Skin epidermis (tissue), 12 donors: Measurements from ENCODE around the gene NAT8L.

ENCODE experiments used
- H3K27ac ChIP-seq, 21 experiments: fragments of 200-600 bp; sonication (generic) in 11 of 21; one replicate each; pipeline ENCODE4 v1.5.0; 2020; ENCODE audit warnings: mild to moderate bottlenecking in 3 of 21, inconsistent platforms in 2 of 21, moderate library complexity in 2 of 21
- H3K4me3 ChIP-seq, 7 experiments: fragments of 200-600 bp; sonication (generic) in 2 of 7; one replicate each; pipeline ENCODE4 v1.5.0; 2020; ENCODE audit warnings: inconsistent platforms in 2 of 7, mild to moderate bottlenecking in 2 of 7, moderate library complexity in 1 of 7

The NAT8L gene

DNA sequence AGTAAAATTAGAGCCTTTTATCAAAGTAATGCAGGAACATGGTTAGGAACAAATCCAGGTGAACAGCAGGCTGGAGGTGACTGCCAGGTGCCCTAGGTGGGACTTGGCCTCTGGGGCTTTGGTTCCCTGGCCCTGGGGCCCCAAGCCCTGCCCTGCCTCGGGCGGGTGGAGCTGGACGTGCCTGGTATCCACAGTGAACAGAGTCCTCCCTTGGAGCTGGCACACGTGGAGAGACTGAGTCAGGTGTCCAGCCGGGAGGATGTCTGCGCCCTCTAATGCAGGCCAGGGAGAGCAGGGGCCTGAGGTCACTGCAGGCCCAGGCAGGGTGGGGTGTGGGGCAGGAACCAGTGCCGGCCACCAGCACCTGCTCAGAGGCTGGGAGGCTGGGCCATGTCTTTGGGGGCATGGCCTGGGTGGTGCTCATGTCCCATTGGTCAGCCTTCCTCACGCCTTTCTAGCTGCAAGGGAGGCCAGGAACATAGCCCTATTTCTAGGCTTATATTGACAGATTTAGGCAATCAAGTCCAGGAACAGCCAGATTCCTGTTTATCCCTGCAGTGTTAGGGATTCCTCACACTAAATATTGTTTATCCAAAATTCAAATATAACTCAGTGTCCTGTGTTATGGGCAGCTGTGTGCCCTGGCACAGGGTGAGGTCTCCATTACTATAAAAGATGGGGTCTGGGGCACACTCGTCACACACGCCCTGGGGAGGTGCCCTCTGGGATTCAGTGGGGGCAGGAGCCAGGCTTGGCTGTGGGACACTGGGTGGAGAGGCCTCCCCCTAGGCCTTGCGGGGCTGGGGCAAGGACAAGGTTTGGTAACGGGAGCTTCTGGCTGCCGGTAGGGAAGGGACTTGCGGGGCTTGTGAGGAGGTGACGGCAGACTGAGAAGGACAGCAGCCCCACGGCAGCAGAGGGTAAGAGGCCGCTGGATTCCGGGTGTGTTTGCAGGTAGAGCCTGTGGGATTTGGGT is 14.3 kb upstream of the NAT8L start:
- Histone ChIP-seq H3K4me3 (no peak overlapping the region), H3K27ac (no peak overlapping the region)

DNA sequence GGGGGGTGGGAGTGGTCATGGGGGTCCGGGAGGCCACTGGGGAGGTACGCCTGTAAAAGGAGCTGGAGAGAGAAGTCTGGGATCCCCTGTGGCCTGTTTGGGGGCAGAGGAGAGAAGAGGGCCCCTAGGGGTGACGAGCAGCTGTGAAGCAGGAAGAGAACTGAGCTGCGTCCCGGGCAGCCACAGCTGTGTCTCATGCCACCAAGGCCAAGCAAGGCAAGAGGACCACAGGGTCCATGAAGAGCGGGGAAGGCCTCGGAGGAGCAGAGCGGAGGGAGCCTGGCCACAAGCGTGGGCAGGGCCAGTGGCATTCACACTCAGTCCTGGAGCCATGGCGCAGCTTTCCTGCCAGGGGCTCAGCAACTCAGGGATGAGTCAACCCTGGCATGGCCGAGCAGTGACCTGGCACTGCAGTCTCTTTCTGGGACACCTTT is 13.6 kb upstream of the NAT8L start:
- H3K4me3 ChIP-seq = no peak overlapping the region
- H3K27ac ChIP-seq = no peak overlapping the region

DNA sequence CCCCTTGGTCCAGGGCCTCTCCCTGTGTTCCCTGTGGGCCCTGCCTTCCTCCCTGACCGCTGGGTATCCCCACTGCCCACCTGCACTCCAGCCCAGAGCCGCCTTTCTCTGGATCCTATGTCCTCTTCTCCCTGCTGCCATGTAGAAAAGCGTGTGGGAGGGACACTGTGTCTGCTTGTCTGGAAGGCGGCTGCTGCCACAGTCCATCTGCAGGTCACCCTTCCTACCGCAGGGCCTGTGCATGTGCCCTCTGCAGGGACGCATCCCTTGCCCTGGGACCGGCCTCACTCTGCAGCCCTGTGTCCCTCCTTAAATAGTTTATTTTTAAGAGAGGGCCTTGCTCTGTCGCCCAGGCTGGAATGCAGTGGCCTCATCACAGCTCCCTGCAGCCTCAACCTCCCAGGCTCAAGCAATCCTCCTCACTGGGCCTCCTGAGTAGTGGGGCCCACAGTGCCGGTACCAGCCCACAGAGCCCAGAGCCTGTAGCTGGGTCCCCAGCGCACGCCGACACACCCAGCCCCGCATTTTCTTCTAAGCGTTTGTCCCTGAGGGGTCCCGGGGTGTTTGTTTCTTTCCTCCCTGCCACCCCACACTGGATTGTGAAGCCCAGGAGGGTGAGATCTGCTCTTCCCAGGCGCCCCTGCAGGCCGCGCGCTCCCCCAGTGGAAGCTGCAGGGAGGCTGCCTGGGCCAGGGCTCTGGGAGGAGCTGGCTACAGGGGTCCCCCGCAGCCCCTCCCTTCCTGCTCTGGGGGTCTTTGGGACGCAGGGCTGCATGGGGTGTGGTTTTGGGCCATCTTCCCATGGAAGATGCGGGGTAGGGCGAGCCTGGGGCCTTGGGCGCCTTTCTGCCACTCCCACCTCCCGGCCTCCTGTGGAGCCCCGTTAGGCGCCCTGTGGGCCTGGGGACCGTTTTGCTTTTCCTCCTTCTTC is 12.8 kb upstream of the NAT8L start:
- Histone ChIP-seq H3K27ac (no peak overlapping the region), H3K4me3 (no peak overlapping the region)

DNA sequence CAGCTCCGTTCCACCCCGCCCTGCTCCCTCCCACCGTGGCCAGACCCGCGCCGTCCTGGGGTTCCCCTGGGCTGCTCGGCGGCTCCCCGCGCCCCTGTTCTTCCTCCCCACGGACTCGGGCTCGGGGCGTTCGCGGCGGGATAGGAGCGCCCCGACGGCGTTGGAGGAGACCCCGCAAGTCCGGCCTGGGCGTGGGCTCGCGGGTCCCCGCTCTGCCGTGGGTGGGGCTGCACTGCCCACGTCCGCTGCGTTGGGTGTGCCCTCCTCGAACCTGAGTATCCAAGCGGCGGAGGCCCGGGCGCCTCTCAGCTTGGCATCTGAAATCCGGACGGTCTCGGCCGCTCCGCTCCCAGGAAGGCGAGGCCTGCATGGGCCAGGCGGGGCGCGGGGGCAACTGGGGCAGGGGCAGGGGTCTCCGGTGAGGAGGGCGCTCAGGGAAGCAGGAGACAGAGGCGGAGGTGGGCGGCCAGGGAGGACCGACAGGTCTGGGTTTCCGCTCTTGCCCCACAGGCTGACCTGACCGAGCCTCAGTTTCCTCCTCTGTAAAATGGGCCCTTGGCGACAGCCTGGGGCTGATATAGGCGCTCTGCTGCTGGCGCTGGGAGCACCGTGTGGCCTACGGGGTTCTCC is 12.0 kb upstream of the NAT8L start:
- Histone ChIP-seq H3K4me3 (no peak overlapping the region), H3K27ac (no peak overlapping the region)

DNA sequence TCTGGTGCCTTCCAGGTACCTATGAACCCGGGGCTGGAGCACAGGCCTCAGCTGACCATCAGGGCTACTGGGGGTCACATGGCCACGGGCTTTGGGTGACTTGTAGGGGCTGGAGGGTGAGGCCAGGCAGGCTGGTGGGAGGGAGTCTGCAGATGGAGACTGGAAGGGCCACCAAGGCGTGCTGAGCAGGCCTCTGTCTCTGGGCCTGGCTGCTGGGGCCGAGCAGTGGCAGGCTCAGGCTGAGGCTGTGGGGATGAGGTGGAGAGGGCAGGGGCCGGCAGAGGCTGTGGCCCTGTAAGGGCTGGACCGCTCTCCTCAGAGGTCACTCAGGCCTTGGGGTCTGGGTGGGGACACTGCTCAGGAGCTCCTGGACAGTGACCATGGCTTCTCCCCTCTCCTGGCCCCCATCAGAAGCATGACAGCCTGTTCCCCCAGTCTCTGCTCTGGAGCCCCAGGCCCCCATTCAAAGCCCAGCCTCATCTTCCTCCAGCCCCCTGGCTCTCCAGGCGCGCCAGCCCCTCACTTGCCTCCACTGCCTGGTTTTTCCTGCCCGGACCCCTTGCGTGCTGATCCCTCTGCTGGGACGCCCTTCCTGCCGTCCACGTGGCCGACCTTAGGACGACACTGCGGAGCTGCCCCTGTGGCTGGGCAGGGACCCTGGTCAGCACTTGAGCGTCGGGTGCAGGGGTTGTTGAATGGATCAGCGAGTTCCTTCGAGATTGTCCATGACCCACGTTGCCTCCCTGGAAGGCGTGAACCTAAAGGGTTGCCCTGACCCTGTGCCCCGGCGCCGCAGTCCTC is 11.1 kb upstream of the NAT8L start:
- no peak overlapping the region for H3K27ac ChIP-seq
- H3K4me3 ChIP-seq = no peak overlapping the region

DNA sequence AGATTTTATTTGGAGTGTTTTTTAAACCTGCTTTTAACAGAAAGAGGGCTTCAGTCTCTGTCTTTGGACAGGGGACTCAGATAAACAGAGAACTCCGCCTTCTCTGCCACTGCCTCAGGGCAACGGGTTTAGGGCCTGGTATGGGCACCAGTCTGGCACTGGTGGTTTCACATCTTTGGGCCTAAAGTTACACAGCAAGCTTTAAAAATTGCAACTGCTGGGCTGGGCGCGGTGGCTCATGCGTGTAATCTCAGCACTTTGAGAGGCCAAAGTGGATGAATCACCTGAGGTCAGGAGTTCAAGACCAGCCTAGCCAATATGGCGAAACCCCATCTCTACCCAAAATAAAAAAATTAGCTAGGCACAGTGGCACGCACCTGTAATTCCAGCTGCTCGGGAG is 10.3 kb upstream of the NAT8L start:
- H3K4me3 ChIP-seq = no peak overlapping the region
- H3K27ac ChIP-seq = no peak overlapping the region

DNA sequence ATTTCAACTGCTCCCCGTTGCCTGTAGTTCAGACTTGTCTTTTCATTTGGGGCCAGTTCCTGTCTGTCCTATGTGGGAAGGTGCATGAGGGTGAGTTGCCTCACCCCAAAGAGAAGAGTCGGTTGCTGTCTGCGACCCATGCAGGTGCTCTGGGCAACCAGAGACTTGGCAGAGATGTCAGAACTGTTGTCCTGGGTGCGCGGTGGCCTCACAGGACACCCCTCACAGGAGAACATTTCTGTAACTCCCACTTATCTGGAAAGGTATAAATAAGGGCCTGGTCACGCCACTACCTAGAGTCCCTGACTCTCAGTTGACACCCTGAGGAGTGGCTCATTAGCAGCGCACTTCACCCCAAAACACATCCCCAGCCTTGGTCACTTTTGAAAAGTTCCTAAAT is 9.7 kb upstream of the NAT8L start:
- no peak overlapping the region for H3K4me3 ChIP-seq
- H3K27ac ChIP-seq = no peak overlapping the region

DNA sequence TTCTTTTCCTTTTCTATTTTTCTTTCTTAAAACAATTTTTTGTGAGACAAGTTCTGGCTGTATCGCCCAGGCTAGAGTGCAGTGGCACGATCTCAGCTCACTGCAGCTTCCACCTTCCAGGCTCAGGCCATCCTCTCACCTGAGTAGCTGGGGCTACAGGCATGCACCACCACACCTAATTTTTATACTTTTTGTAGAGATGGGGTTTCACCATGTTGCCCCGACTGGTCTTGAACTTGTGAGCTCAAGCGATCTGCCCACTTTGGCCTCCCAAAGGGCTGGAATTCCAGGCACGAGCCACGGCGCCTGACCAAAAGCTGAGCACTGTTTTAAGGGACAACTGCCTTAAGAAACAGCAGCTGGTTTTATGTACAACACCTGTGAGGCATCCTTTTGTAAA is 9.3 kb upstream of the NAT8L start:
- no peak overlapping the region for H3K27ac ChIP-seq
- H3K4me3 ChIP-seq = no peak overlapping the region

DNA sequence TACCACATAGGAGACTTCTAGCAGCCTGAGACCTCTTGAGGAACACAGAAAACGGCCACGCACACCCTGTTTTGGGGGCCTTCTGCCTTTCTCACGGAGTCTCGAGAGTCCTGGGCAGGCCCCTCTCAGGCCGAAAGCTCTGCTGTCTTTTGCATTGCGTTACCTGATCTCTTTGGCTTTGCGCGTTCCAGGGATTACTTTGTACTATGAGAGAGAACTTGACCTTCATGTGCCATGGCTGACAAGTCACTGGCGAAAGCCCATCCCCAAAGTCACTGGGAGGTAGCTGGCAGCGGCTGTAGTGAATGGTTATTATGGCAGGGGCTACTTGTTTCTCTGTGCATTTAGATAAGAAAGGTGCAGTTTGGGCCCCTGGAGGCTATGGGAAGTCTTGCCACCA is 8.0 kb upstream of the NAT8L start:
- Histone ChIP-seq H3K4me3 (no peak overlapping the region), H3K27ac (no peak overlapping the region)

DNA sequence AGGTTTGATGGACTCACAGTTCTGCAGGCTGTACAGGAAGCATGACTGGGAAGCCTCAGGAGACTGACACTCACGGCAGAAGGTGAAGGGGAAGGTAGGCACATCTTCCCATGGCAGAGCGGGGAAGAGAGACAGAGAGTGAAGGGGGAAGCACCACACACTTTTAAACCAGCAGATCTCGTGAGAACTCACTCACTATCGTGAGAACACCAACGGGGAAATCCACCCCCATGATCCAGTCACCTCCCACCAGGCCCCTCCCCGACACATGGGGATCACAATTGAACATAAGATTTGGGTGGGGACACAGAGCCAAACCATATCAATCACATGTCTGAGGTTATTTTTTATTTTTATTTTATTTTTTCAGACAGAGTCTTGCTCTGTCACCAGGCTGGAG is 4.9 kb upstream of the NAT8L start:
- Histone ChIP-seq H3K27ac (no peak overlapping the region), H3K4me3 (no peak overlapping the region)

DNA sequence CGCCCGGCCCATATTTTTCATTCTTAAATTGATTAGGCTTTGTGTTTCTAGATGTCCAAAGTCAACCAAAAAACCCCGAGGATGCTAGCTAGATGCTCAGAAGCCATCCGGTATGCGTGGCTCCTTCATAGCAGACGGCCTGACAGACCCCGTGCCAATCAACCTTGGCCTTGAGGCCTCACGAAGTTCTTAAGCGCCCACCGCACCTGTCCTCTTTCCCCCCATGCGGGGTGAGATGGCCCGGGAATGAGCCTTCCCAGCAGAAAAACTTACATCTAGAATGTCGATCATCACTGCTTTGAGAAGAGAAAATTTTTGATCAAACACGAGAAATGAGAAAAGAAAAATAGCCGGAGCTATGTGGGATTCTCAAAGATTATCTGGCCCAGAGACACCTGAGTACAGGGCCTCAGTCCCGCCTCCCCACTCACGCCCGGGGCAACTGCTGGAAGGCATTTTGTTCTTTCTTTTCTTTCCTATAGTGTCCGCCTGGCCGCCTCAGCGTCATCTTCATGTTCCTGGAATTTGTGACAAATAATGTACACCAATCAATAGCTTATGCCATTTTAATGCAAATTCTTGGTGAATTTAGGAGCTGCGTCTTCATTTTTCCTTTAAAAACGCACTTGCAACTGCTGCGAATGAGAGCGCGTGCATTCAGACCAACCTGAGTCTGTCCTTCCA is 1.6 kb upstream of the NAT8L start:
- Histone ChIP-seq H3K4me3 (no peak overlapping the region), H3K27ac (no peak overlapping the region)

DNA sequence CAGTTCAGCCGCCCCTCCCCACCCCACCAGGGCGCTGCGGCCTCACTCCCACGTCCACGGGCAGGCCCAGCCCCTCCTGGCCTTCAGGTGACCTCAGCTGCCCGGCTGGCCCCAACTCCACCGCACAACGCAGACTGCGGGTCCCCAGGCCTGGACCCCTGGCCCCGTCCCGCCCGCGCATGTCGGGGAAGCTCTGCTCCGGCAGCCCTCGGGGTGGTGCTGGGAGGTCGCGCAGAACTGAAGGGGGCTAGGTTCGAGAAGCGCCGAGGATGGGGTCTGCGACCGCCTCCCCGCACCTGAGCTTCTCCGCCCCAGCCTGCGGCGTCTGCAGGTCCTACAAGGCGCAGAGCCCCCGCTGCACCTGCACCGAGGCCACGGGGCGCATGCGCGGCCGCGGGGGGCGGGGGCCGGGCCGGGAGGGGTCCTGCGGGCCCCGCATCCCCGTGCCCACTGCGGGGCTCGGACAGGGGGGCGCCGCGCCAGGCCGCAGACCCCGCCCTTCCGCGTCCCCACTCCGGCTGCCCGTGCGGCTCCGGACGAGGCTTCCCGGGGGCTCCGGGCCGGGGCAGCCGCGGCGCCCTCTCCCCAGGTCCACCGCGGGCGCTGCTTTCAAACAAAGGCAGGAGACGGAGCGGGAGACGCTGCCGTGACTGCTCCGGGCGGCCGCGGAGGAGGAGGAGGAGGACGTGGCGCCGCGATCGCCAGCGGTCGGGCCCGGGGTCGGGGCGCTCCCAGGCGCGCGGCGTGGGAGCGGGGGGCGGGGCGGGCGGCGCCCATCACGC is 672 bp upstream of the NAT8L start:
- Histone ChIP-seq H3K4me3 (peak overlapping the region in 6 of 7 experiments; percentile 16 to 37 (median 24)), H3K27ac (no peak overlapping the region)

DNA sequence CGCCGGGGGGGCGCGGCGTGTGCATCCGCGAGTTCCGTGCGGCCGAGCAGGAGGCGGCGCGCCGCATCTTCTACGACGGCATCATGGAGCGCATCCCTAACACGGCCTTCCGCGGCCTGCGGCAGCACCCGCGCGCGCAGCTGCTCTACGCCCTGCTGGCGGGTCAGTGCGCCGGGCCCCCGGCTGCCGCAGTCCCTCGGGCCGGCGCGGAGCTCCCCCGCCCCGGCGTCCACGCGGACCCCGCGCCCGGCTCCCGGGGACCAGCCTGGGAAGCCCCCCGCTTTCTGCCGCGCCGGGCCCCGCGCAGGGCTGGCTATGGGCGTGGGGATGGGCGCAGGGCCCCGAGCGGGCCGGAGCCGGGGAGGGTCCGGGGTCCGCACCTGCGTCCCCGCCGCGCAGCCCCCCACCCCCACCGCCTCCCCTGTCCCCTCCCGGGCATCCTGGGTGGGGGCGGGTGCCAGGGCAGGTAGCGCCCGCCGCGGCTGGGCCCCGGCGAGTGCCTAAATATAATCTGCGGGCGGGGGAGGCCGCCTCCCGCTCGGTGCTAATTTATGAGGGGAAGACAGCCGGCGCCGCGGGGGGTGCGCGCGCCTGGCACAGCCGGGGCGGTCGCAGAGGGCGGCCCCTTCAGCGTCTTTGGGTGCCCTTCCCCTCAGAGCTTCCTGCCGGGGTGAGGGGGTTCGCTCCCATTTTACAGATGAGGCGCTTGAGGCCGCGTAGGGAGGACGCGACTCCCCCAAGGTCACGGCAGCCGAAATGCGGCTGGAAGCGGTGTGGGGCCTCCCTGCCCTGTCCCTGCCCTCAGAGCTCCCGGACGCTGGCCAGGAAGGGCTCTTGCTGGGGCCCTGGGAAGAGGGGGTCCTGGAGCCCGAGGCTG is 837 bp downstream of the NAT8L start:
- Histone ChIP-seq H3K4me3 (peak overlapping the region in 5 of 7 experiments; percentile 7 to 25 (median 16)), H3K27ac (no peak overlapping the region)

DNA sequence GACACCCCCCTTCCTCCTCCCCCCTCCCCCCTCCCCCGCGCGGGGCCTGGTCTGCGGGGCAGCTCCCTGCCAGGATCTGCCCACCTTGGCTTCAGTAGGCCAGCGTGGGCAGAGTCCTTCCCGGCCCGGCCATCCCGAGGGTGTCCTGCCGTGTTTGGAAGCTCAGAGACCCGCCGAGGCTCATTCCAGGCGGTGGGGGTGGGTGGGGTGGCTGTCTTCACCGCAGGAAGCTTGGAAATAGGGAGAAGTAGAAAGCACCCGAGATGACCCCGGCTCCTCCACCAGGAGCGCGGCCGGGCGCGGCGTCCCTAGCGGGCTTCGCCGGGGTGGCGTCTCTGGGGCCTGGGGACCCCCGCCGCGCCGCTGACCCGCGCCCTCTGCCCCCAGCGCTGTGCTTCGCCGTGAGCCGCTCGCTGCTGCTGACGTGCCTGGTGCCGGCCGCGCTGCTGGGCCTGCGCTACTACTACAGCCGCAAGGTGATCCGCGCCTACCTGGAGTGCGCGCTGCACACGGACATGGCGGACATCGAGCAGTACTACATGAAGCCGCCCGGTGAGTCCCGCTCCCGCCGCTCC is 1.6 kb downstream of the NAT8L start:
- peak overlapping the region in 1 of 7 experiments; percentile 23 for H3K4me3 ChIP-seq
- no peak overlapping the region for H3K27ac ChIP-seq

DNA sequence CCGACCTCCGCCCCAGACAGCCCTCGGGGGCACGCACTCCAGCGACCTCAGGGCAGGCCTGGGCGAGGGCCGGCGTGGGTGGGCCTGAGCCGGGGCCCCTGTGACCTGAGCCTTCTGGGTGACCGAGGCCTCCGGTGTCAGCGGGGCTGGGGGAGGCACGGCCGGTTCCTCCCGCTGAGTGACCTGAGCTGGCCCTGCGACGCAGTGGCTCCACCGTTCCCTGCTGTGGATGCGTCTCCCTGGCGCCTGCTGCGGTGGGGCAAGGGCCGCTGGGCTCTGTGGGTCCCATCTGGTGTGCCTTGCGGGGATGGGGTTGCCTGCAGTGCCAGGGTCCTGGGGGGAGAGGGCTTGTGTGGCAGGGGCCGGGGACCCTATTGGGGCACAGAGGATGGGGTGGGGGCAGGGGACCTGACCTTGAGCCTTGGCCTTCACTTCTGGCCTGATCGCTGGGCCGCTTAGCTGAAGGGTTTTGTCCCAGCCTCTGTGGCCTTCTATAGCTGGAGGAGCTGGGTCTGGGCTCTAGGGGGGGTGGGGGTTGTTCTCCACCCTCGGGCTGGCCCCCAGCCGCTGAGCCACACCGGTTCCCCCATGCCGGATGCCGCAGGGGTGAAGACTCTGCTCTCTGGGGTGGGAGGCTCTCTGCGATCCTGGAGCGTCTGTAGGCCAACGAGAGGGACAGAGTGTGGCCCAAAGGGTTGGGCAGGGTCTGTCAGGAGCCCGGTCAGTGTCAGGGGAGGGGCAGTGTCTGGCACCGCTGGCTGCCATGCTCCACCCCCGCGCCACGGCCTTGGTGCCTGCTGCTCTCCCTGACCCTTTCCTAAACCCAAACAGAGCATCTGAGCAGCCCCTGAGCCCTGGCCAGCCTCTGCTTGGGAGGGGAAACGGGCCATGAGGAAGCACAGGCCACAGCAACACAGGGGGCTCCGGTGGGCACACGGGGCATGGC is 2.3 kb downstream of the NAT8L start:
- H3K27ac ChIP-seq = no peak overlapping the region
- no peak overlapping the region for H3K4me3 ChIP-seq
